Measurements from ENCODE around the gene RAB11FIP4. TPM values are rescaled to one million over a fixed set of nuclear protein-coding genes. Genes with fewer than 3 reads are reported as not detected.

RAB11FIP4 gene
- total and polyA plus RNA-seq, 9 of the 15 experiments (the other 6 are each of a cell fraction or from before 2014, with no cell fraction given): 0.62 to 16.6 (median 8.9) TPM

- TF ChIP-seq REST (IDR thresholded peaks at IDR 0.05; ENCODE audit: borderline replicate concordance) (no peak), REST (CRISPR knock-in tag; IDR thresholded peaks at IDR 0.05; ENCODE audit: low read depth) (no peak), ELK3 (CRISPR knock-in tag; IDR thresholded peaks at IDR 0.05) (no peak), ILF3 (IDR thresholded peaks at IDR 0.05; ENCODE audit: borderline replicate concordance) (no peak), ZNF445 (CRISPR knock-in tag; IDR thresholded peaks at IDR 0.05; ENCODE audit: low read depth) (no peak), CTCFL (IDR thresholded peaks at IDR 0.05; ENCODE audit: borderline replicate concordance, insufficient read depth, low read depth, low read length, poor library complexity, severe bottlenecking) (no peak), ZBTB17 (CRISPR knock-in tag; IDR thresholded peaks at IDR 0.05) (no peak), HIVEP1 (CRISPR knock-in tag; IDR thresholded peaks at IDR 0.05) (no peak), ZNF76 (CRISPR knock-in tag; IDR thresholded peaks at IDR 0.05; ENCODE audit: borderline replicate concordance) (no peak), CREBBP (IDR thresholded peaks at IDR 0.05; ENCODE audit: low read depth, low read length) (no peak), MITF (IDR thresholded peaks at IDR 0.05) (no peak), RCOR1 (IDR thresholded peaks at IDR 0.05; ENCODE audit: borderline replicate concordance in 1 of 2, low read depth in 2 of 2, low read length in 2 of 2) (0 out of 4 replicates have a peak, but pooled peaks of 1 of the 2 experiments have one; percentile 26), LCOR (CRISPR knock-in tag; IDR thresholded peaks at IDR 0.05) (no peak)
Observed at GRCh38 chr17:31496097-31496496, 104.6 kb downstream of the RAB11FIP4 start (continued).

Data from K562 (cell line).